HEK293 (cell line): ENCODE results near the gene TRIM2.

Source experiments
- CTCF ChIA-PET: fragments of 350-600 bp; formaldehyde crosslinking; extraction: SDS; loops from one replicate; lab custom pipeline; 2021; ENCODE audit warnings: antibody characterized with exemption; lab: Yijun Ruan, JAX
- POLR2A ChIA-PET: fragments of 300-600 bp; formaldehyde crosslinking; extraction: SDS; loops from one replicate; lab custom pipeline; 2020; ENCODE audit warnings: antibody characterized with exemption, inconsistent platforms; lab: Yijun Ruan, JAX
- H3K27ac ChIP-seq: fragments of 200-500 bp; sonication (Bioruptor generic); 2 replicates; pipeline ENCODE4 v1.5.1; 2014; ENCODE audit warnings: low read depth, low read length, control low read depth, inconsistent platforms; ENCODE audit errors: extremely low read depth
- H3K36me3 ChIP-seq, 2 experiments: fragments of 200-500 bp in 1 of 2; sonication (Bioruptor generic) in 1 of 2; 1 replicate in 1 of 2; 2 replicates in 1 of 2; pipeline ENCODE4 v1.5.1; 2014 to 2017; ENCODE audit warnings: inconsistent platforms in 2 of 2, low read length in 2 of 2; ENCODE audit not compliant: control insufficient read depth in 2 of 2, insufficient read depth in 1 of 2
- H3K4me1 ChIP-seq: fragments of 200-500 bp; sonication (Bioruptor generic); 2 replicates; pipeline ENCODE4 v1.5.1; 2014; ENCODE audit warnings: mild to moderate bottlenecking, low read length, inconsistent platforms; ENCODE audit not compliant: control insufficient read depth, insufficient read depth
- H3K4me3 ChIP-seq: 2 replicates; pipeline ENCODE4 v1.5.1; 2011; ENCODE audit warnings: low read depth, mild to moderate bottlenecking, control low read depth, low read length, moderate library complexity
- H3K9me3 ChIP-seq: fragments of 200-500 bp; sonication (Bioruptor generic); 2 replicates; pipeline ENCODE4 v1.5.1; 2014; ENCODE audit warnings: low read depth, low read length, inconsistent platforms; ENCODE audit not compliant: control insufficient read depth, insufficient read depth
- GLIS2 ChIP-seq: fragments of 450-650 bp; formaldehyde crosslinking; IDR thresholded peaks from 2 replicates; pipeline ENCODE4 v1.5.1; 2016; ENCODE audit warnings: missing biosample characterization, missing genetic modification characterization
- IKZF3 ChIP-seq: fragments of 450-650 bp; IDR thresholded peaks from 2 replicates; pipeline ENCODE4 v1.5.0; 2018; ENCODE audit warnings: missing biosample characterization, mild to moderate bottlenecking, missing genetic modification characterization, moderate library complexity
- KLF8 ChIP-seq: fragments of 450-650 bp; formaldehyde crosslinking; IDR thresholded peaks from 2 replicates; pipeline ENCODE4 v1.5.1; 2016; ENCODE audit warnings: missing biosample characterization, missing genetic modification characterization
- SCRT1 ChIP-seq: fragments of 450-650 bp; formaldehyde crosslinking; IDR thresholded peaks from 2 replicates; pipeline ENCODE4 v1.5.1; 2016; ENCODE audit warnings: missing biosample characterization, missing genetic modification characterization, borderline replicate concordance
- SCRT2 ChIP-seq: fragments of 450-650 bp; formaldehyde crosslinking; IDR thresholded peaks from 2 replicates; pipeline ENCODE4 v1.5.1; 2016; ENCODE audit warnings: missing biosample characterization, missing genetic modification characterization
- ZBTB21 ChIP-seq: fragments of 450-650 bp; formaldehyde crosslinking; IDR thresholded peaks from 2 replicates; pipeline ENCODE4 v1.5.1; 2017; ENCODE audit warnings: missing biosample characterization, missing genetic modification characterization
- ZBTB48 ChIP-seq: fragments of 450-650 bp; formaldehyde crosslinking; IDR thresholded peaks from 2 replicates; pipeline ENCODE4 v1.5.1; 2016; ENCODE audit warnings: missing biosample characterization, missing genetic modification characterization
- ZNF169 ChIP-seq: fragments of 450-650 bp; formaldehyde crosslinking; IDR thresholded peaks from 2 replicates; pipeline ENCODE4 v1.5.1; 2016; ENCODE audit warnings: missing biosample characterization, missing genetic modification characterization
- ZNF248 ChIP-seq: fragments of 450-650 bp; formaldehyde crosslinking; IDR thresholded peaks from 2 replicates; pipeline ENCODE4 v1.5.1; 2017; ENCODE audit warnings: missing biosample characterization, missing genetic modification characterization
- ZNF324 ChIP-seq: fragments of 450-650 bp; formaldehyde crosslinking; IDR thresholded peaks from 2 replicates; pipeline ENCODE4 v1.5.1; 2016; ENCODE audit warnings: missing biosample characterization, missing genetic modification characterization
- ZNF398 ChIP-seq: fragments of 450-650 bp; formaldehyde crosslinking; IDR thresholded peaks from 2 replicates; pipeline ENCODE4 v1.5.1; 2017; ENCODE audit warnings: missing biosample characterization, missing genetic modification characterization
- ZNF501 ChIP-seq: fragments of 450-650 bp; formaldehyde crosslinking; IDR thresholded peaks from 2 replicates; pipeline ENCODE4 v1.5.1; 2016; ENCODE audit warnings: missing biosample characterization, missing genetic modification characterization
- ZNF596 ChIP-seq: fragments of 450-650 bp; IDR thresholded peaks from 2 replicates; pipeline ENCODE4 v1.5.0; 2018; ENCODE audit warnings: missing biosample characterization, mild to moderate bottlenecking, missing genetic modification characterization, moderate library complexity
- ZNF707 ChIP-seq: fragments of 450-650 bp; formaldehyde crosslinking; IDR thresholded peaks from 2 replicates; pipeline ENCODE4 v1.5.1; 2016; ENCODE audit warnings: missing biosample characterization, missing genetic modification characterization
- ZNF830 ChIP-seq: fragments of 450-650 bp; IDR thresholded peaks from 2 replicates; pipeline ENCODE4 v1.5.0; 2018; ENCODE audit warnings: missing biosample characterization, missing genetic modification characterization, low read depth, mild to moderate bottlenecking, moderate library complexity
- ZNF843 ChIP-seq: fragments of 450-650 bp; formaldehyde crosslinking; IDR thresholded peaks from 2 replicates; pipeline ENCODE4 v1.5.1; 2016; ENCODE audit warnings: missing biosample characterization, missing genetic modification characterization
- TF ChIP-seq, protein P1 (sequence below): fragments of 450-650 bp; formaldehyde crosslinking; IDR thresholded peaks from 2 replicates; pipeline ENCODE4 v1.5.1; 2016; ENCODE audit warnings: missing biosample characterization, missing genetic modification characterization, borderline replicate concordance

TRIM2 gene

GRCh38 chr4:153248641-153249198 lies 44.5 kb downstream of the TRIM2 start:
- peak overlapping the region; percentile 40; the same call in 1 of the 2 replicates for H3K27ac ChIP-seq
- POLR2A ChIA-PET, result interaction anchor here (0.9 to 1.2 kb wide), 3 partner anchors 14 to 26 kb away, joined by 3 to 5 read pairs (median 3); no protein-coding TSS in a partner anchor
- no peaks in the 10 kb centered on the region for H3K9me3 ChIP-seq
- peaks cover 15% of the 10 kb centered on the region for H3K4me1 ChIP-seq
- H3K36me3 ChIP-seq, result no peaks in the 10 kb centered on the region
- TF ChIP-seq ZNF843 (no peak), ZBTB48 (no peak), ZNF830 (no peak), ZNF501 (tag by site-specific recombination) (0 out of 2 replicates have a peak, but pooled peaks have one; percentile 34), ZNF398 (tag by site-specific recombination) (peak; percentile 45; the same call in 1 of the 2 replicates), SCRT2 (tag by site-specific recombination) (peak; percentile 91), ZNF324 (no peak), ZBTB21 (tag by site-specific recombination) (no peak), IKZF3 (tag by site-specific recombination) (peak; percentile 17; the same call in 1 of the 2 replicates), ZNF596 (tag by site-specific recombination) (no peak), KLF8 (tag by site-specific recombination) (0 out of 2 replicates have a peak, but pooled peaks have one; percentile 11), SCRT1 (0 out of 2 replicates have a peak, but pooled peaks have one; percentile 33), GLIS2 (tag by site-specific recombination) (peak; percentile 19; the same call in 1 of the 2 replicates), ZNF707 (tag by site-specific recombination) (no peak), ZNF169 (tag by site-specific recombination) (no peak), ZNF248 (tag by site-specific recombination) (no peak)
- TF ChIP-seq, protein P1, sequence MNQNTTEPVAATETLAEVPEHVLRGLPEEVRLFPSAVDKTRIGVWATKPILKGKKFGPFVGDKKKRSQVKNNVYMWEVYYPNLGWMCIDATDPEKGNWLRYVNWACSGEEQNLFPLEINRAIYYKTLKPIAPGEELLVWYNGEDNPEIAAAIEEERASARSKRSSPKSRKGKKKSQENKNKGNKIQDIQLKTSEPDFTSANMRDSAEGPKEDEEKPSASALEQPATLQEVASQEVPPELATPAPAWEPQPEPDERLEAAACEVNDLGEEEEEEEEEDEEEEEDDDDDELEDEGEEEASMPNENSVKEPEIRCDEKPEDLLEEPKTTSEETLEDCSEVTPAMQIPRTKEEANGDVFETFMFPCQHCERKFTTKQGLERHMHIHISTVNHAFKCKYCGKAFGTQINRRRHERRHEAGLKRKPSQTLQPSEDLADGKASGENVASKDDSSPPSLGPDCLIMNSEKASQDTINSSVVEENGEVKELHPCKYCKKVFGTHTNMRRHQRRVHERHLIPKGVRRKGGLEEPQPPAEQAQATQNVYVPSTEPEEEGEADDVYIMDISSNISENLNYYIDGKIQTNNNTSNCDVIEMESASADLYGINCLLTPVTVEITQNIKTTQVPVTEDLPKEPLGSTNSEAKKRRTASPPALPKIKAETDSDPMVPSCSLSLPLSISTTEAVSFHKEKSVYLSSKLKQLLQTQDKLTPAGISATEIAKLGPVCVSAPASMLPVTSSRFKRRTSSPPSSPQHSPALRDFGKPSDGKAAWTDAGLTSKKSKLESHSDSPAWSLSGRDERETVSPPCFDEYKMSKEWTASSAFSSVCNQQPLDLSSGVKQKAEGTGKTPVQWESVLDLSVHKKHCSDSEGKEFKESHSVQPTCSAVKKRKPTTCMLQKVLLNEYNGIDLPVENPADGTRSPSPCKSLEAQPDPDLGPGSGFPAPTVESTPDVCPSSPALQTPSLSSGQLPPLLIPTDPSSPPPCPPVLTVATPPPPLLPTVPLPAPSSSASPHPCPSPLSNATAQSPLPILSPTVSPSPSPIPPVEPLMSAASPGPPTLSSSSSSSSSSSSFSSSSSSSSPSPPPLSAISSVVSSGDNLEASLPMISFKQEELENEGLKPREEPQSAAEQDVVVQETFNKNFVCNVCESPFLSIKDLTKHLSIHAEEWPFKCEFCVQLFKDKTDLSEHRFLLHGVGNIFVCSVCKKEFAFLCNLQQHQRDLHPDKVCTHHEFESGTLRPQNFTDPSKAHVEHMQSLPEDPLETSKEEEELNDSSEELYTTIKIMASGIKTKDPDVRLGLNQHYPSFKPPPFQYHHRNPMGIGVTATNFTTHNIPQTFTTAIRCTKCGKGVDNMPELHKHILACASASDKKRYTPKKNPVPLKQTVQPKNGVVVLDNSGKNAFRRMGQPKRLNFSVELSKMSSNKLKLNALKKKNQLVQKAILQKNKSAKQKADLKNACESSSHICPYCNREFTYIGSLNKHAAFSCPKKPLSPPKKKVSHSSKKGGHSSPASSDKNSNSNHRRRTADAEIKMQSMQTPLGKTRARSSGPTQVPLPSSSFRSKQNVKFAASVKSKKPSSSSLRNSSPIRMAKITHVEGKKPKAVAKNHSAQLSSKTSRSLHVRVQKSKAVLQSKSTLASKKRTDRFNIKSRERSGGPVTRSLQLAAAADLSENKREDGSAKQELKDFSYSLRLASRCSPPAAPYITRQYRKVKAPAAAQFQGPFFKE (tag by site-specific recombination), result no peak
- H3K4me3 ChIP-seq, result peak overlapping the region; percentile 36
- CTCF ChIA-PET, result interaction anchor here (0.8 to 2.0 kb wide), 3 partner anchors 16 to 106 kb away, joined by 3 to 5 read pairs (median 3); no protein-coding TSS in a partner anchor
